T-helper 1 cell treated with Interleukin-12 subunit alpha and Interleukin-12 subunit beta and Interleukin-4 antibody, amounts not matched to agents 30 μg/mL and 1 μg/mL, for 36 hours (primary cell): ENCODE measurements around the gene NSG2.

Source experiments
- H3K27ac Mint-ChIP-seq: one replicate; pipeline ENCODE4 v1.8.0; 2021; ENCODE audit warnings: mild to moderate bottlenecking, mixed read lengths
- H3K27me3 Mint-ChIP-seq: one replicate; pipeline ENCODE4 v1.8.0; 2021; ENCODE audit warnings: low read depth, mixed read lengths
- H3K36me3 Mint-ChIP-seq: one replicate; pipeline ENCODE4 v1.8.0; 2021; ENCODE audit warnings: low read depth, mixed read lengths
- H3K4me1 Mint-ChIP-seq: one replicate; pipeline ENCODE4 v1.8.0; 2021; ENCODE audit warnings: low read depth, mixed read lengths
- H3K4me3 Mint-ChIP-seq: one replicate; pipeline ENCODE4 v1.8.0; 2021; ENCODE audit warnings: mild to moderate bottlenecking, moderate library complexity, mixed read lengths
- H3K9me3 Mint-ChIP-seq: one replicate; pipeline ENCODE4 v1.8.0; 2021; ENCODE audit warnings: mixed read lengths

Gene NSG2

GRCh38 chr5:174047472-174048099, 2.1 kb downstream of the NSG2 start:
- Mint-ChIP-seq H3K36me3 (no peaks in the 10 kb centered on the region), H3K4me1 (no peaks in the 10 kb centered on the region), H3K27ac (no peak overlapping the region), H3K9me3 (no peaks in the 10 kb centered on the region), H3K27me3 (no peaks in the 10 kb centered on the region), H3K4me3 (no peak overlapping the region)

- Mint-ChIP-seq H3K4me1 (no peaks in the 10 kb centered on the region), H3K4me3 (no peak overlapping the region), H3K36me3 (no peaks in the 10 kb centered on the region), H3K27ac (no peak overlapping the region), H3K27me3 (peaks cover 2% of the 10 kb centered on the region), H3K9me3 (no peaks in the 10 kb centered on the region)
Measured at GRCh38 chr5:174052636-174053035, 7.1 kb downstream of the NSG2 start.

GRCh38 chr5:174053905-174054304, 8.4 kb downstream of the NSG2 start:
- Mint-ChIP-seq H3K36me3 (no peaks in the 10 kb centered on the region), H3K9me3 (no peaks in the 10 kb centered on the region), H3K4me1 (no peaks in the 10 kb centered on the region), H3K27me3 (peaks cover 11% of the 10 kb centered on the region), H3K27ac (no peak overlapping the region), H3K4me3 (no peak overlapping the region)

GRCh38 chr5:174056064-174056847, 10.8 kb downstream of the NSG2 start:
- H3K36me3 Mint-ChIP-seq, result no peaks in the 10 kb centered on the region
- peaks cover 12% of the 10 kb centered on the region for H3K27me3 Mint-ChIP-seq
- no peak overlapping the region for H3K4me3 Mint-ChIP-seq
- no peaks in the 10 kb centered on the region for H3K9me3 Mint-ChIP-seq
- no peak overlapping the region for H3K27ac Mint-ChIP-seq
- no peaks in the 10 kb centered on the region for H3K4me1 Mint-ChIP-seq

- no peaks in the 10 kb centered on the region for H3K4me1 Mint-ChIP-seq
- no peaks in the 10 kb centered on the region for H3K9me3 Mint-ChIP-seq
- no peak overlapping the region for H3K27ac Mint-ChIP-seq
- no peak overlapping the region for H3K4me3 Mint-ChIP-seq
- no peaks in the 10 kb centered on the region for H3K36me3 Mint-ChIP-seq
- peaks cover 14% of the 10 kb centered on the region for H3K27me3 Mint-ChIP-seq
Measured at GRCh38 chr5:174057206-174057605, 11.7 kb downstream of the NSG2 start.

- no peaks in the 10 kb centered on the region for H3K4me1 Mint-ChIP-seq
- H3K27ac Mint-ChIP-seq, result no peak overlapping the region
- H3K4me3 Mint-ChIP-seq, result no peak overlapping the region
- no peaks in the 10 kb centered on the region for H3K9me3 Mint-ChIP-seq
- H3K27me3 Mint-ChIP-seq, result peaks cover 14% of the 10 kb centered on the region
- no peaks in the 10 kb centered on the region for H3K36me3 Mint-ChIP-seq
Measured at GRCh38 chr5:174058433-174059122, 13.1 kb downstream of the NSG2 start.

- no peaks in the 10 kb centered on the region for H3K9me3 Mint-ChIP-seq
- H3K4me1 Mint-ChIP-seq, result no peaks in the 10 kb centered on the region
- H3K36me3 Mint-ChIP-seq, result no peaks in the 10 kb centered on the region
- H3K27ac Mint-ChIP-seq, result no peak overlapping the region
- H3K27me3 Mint-ChIP-seq, result peaks cover 19% of the 10 kb centered on the region
- no peak overlapping the region for H3K4me3 Mint-ChIP-seq
Measured at GRCh38 chr5:174059247-174059646, 13.7 kb downstream of the NSG2 start.

- H3K27me3 Mint-ChIP-seq, result peaks cover 15% of the 10 kb centered on the region
- no peak overlapping the region for H3K4me3 Mint-ChIP-seq
- no peak overlapping the region for H3K27ac Mint-ChIP-seq
- no peaks in the 10 kb centered on the region for H3K9me3 Mint-ChIP-seq
- H3K4me1 Mint-ChIP-seq, result no peaks in the 10 kb centered on the region
- no peaks in the 10 kb centered on the region for H3K36me3 Mint-ChIP-seq
Measured at GRCh38 chr5:174063082-174063756, 17.7 kb downstream of the NSG2 start.

- no peak overlapping the region for H3K27ac Mint-ChIP-seq
- H3K9me3 Mint-ChIP-seq, result no peaks in the 10 kb centered on the region
- peaks cover 12% of the 10 kb centered on the region for H3K27me3 Mint-ChIP-seq
- H3K4me3 Mint-ChIP-seq, result no peak overlapping the region
- no peaks in the 10 kb centered on the region for H3K4me1 Mint-ChIP-seq
- no peaks in the 10 kb centered on the region for H3K36me3 Mint-ChIP-seq
Measured at GRCh38 chr5:174064171-174064570, 18.7 kb downstream of the NSG2 start.

GRCh38 chr5:174065528-174066197, 20.2 kb downstream of the NSG2 start:
- Mint-ChIP-seq H3K36me3 (no peaks in the 10 kb centered on the region), H3K4me3 (no peak overlapping the region), H3K27ac (no peak overlapping the region), H3K4me1 (no peaks in the 10 kb centered on the region), H3K9me3 (no peaks in the 10 kb centered on the region), H3K27me3 (peaks cover 12% of the 10 kb centered on the region)

- H3K9me3 Mint-ChIP-seq, result no peaks in the 10 kb centered on the region
- H3K27me3 Mint-ChIP-seq, result peaks cover 9% of the 10 kb centered on the region
- H3K4me1 Mint-ChIP-seq, result no peaks in the 10 kb centered on the region
- no peak overlapping the region for H3K27ac Mint-ChIP-seq
- H3K36me3 Mint-ChIP-seq, result no peaks in the 10 kb centered on the region
- no peak overlapping the region for H3K4me3 Mint-ChIP-seq
Measured at GRCh38 chr5:174067499-174067898, 22.0 kb downstream of the NSG2 start.

GRCh38 chr5:174071484-174071883, 26.0 kb downstream of the NSG2 start:
- Mint-ChIP-seq H3K27ac (no peak overlapping the region), H3K27me3 (no peaks in the 10 kb centered on the region), H3K36me3 (no peaks in the 10 kb centered on the region), H3K4me1 (no peaks in the 10 kb centered on the region), H3K4me3 (no peak overlapping the region), H3K9me3 (no peaks in the 10 kb centered on the region)

- no peaks in the 10 kb centered on the region for H3K36me3 Mint-ChIP-seq
- no peaks in the 10 kb centered on the region for H3K4me1 Mint-ChIP-seq
- no peak overlapping the region for H3K27ac Mint-ChIP-seq
- H3K27me3 Mint-ChIP-seq, result no peaks in the 10 kb centered on the region
- no peaks in the 10 kb centered on the region for H3K9me3 Mint-ChIP-seq
- no peak overlapping the region for H3K4me3 Mint-ChIP-seq
Measured at GRCh38 chr5:174073122-174073660, 27.7 kb downstream of the NSG2 start.

- no peaks in the 10 kb centered on the region for H3K27me3 Mint-ChIP-seq
- no peaks in the 10 kb centered on the region for H3K4me1 Mint-ChIP-seq
- H3K27ac Mint-ChIP-seq, result no peak overlapping the region
- H3K4me3 Mint-ChIP-seq, result no peak overlapping the region
- no peaks in the 10 kb centered on the region for H3K9me3 Mint-ChIP-seq
- no peaks in the 10 kb centered on the region for H3K36me3 Mint-ChIP-seq
Measured at GRCh38 chr5:174074369-174074768, 28.9 kb downstream of the NSG2 start.
